Measurements from ENCODE around the gene TMEM107. TPM values are rescaled to one million over a fixed set of nuclear protein-coding genes. Genes with fewer than 3 reads are reported as not detected.

TMEM107 gene
- total and polyA plus RNA-seq, 5 experiments from 2014 or later, result 17.2 to 55.3 (median 36.4) TPM

DNA sequence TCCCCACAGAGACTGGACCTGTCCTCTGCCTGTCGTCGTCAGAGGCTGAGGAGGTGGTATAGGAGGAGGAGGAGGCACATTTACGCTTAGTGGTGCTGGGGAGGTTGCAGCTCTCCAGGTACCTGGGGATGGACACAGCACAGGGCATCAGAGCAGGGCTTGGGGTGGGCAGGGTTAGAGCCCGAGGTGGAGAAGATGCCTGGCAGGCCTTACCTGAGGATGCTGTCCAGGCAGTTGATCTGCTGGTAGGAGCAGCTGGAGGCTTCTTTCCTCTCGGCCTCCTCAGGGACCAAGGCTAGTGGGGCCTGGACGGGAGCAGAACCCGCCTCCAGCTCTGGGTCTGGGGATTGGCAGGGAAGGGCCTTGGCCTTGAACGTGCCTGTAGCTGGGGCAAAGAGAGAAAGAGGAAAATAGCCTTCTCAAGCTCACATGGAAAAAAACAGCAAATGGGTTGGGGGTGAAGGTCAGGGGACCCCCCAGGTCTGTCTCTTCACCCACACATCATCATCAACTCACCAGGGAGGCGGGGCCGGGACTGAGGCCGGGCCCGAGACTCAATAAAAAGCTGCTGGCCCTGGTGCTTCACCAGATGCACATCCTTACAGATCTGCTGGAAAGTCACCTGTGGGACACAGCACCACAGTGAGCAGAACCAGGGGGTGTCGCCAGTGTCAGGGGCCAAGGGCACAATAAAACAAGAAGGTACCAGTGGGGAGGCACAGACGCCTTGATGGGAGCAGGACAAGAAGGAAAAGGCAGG is 29.6 kb downstream of the TMEM107 start:
- POLR2A ChIA-PET, result interaction anchor here (0.7 to 41.9 kb wide), 7 partner anchors 5 to 36 kb away, joined by 3 to 1171 read pairs (median 6); partner anchors contain the start of genes BORCS6, TMEM107 and VAMP2
- Mint-ChIP-seq H3K27ac (peak overlapping the region in 6 of 10 donors; percentile 28 to 89 (median 72)), H3K36me3 (peaks cover 0 to 85% (median 35%) of the 10 kb centered on the region in 3 donors), H3K9me3 (peaks cover 0 to 3% (median 0%) of the 10 kb centered on the region in 9 donors), H3K4me3 (peak overlapping the region in 4 of 10 donors; percentile 19 to 51 (median 28)), H3K27me3 (peaks cover 0 to 2% (median 0%) of the 10 kb centered on the region in 5 donors), H3K4me1 (peaks cover 18 to 42% (median 26%) of the 10 kb centered on the region in 4 donors)
- ATAC-seq (no peak), DNase-seq (peak in 2 of 10 donors; percentile 4 to 14)

DNA sequence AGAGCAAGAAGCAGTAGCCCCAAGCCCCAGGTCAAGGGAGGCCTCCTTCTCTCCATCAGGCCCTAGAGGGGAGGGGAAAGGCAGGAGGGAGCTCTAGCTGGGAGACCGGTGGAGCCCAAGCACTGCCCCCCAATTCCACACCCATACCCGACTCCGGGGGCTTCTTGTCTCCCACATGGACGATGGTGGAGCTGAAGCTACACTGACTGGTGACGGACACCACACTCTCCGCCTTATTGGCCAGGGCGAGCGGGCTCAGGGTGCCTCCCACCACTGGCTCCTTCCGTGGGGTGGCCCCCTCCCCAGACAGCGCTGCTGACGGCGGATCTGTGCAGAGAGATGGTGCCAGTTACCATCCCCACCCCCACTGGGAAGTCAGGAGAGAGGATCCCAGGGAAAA is 30.4 kb downstream of the TMEM107 start:
- Mint-ChIP-seq H3K4me1 (peaks cover 12 to 40% (median 27%) of the 10 kb centered on the region in 4 donors), H3K27ac (peak overlapping the region in 3 of 10 donors; percentile 15 to 89 (median 84)), H3K9me3 (no peaks in the 10 kb centered on the region), H3K36me3 (peaks cover 0 to 91% (median 39%) of the 10 kb centered on the region in 3 donors), H3K4me3 (peak overlapping the region in 3 of 10 donors; percentile 19 to 26 (median 20)), H3K27me3 (no peaks in the 10 kb centered on the region)
- POLR2A ChIA-PET, result interaction anchor here (0.7 to 41.9 kb wide), 7 partner anchors 7 to 36 kb away, joined by 3 to 1171 read pairs (median 6); partner anchors contain the start of genes BORCS6, PER1, TMEM107 and VAMP2
- ATAC-seq (no peak), DNase-seq (peak in 4 of 10 donors; percentile 4 to 25 (median 9))

DNA sequence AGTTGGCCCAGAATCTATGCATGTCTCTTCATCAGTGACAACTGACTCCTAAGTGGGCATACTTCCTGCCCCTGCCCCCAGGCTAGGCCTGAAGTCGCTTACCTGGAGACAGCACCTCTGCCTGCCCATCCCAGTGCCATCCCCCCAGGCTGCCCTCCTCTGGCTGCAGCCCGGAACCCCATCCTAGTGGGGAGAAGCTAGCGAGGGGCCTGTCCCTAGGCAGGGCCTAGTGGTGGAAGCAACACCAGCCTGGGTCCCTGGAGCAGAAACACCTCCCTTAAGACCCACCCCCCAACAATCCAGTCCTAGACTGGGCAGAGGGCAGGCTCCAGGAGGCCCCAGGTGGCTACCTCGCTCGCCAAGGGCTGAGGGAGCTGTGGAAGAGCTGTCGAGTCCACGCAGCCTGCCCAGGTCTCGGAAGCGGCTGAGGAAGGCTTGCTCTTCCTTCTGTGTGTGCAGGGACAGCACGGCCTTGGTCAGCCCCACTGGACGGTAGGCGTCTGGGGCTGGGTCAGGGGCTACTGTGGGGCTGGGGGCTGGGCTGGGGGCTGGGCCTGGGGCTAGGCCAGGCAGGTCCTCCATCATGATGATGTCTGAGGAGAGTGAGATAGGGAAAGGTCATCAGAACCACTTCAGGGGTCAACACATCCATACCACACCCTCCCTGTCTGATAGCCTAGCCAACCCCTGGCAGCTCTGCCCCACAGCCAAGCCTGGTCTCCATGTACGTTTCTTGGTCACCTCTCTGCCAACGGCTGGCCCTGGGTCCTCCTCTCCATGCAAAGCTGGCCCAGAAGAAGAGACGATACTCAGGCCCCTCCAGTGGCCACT is 31.6 kb downstream of the TMEM107 start:
- H3K36me3 Mint-ChIP-seq, result peaks cover 0 to 90% (median 37%) of the 10 kb centered on the region in 3 donors
- no peaks in the 10 kb centered on the region for H3K27me3 Mint-ChIP-seq
- H3K4me3 Mint-ChIP-seq, result peak overlapping the region in 3 of 10 donors; percentile 46 to 60 (median 48)
- peak overlapping the region in 1 of 10 donors; percentile 92 for H3K27ac Mint-ChIP-seq
- peaks cover 3 to 37% (median 22%) of the 10 kb centered on the region in 4 donors for H3K4me1 Mint-ChIP-seq
- DNase-seq (peak in 5 of 10 donors; percentile 7 to 61 (median 14)), ATAC-seq (peak in 1 of 2 donors; percentile 5)
- H3K9me3 Mint-ChIP-seq, result no peaks in the 10 kb centered on the region
- POLR2A ChIA-PET, result interaction anchor here (0.8 to 41.9 kb wide), 7 partner anchors 8 to 38 kb away, joined by 3 to 1171 read pairs (median 5); partner anchors contain the start of genes BORCS6, HES7, PER1 and TMEM107

DNA sequence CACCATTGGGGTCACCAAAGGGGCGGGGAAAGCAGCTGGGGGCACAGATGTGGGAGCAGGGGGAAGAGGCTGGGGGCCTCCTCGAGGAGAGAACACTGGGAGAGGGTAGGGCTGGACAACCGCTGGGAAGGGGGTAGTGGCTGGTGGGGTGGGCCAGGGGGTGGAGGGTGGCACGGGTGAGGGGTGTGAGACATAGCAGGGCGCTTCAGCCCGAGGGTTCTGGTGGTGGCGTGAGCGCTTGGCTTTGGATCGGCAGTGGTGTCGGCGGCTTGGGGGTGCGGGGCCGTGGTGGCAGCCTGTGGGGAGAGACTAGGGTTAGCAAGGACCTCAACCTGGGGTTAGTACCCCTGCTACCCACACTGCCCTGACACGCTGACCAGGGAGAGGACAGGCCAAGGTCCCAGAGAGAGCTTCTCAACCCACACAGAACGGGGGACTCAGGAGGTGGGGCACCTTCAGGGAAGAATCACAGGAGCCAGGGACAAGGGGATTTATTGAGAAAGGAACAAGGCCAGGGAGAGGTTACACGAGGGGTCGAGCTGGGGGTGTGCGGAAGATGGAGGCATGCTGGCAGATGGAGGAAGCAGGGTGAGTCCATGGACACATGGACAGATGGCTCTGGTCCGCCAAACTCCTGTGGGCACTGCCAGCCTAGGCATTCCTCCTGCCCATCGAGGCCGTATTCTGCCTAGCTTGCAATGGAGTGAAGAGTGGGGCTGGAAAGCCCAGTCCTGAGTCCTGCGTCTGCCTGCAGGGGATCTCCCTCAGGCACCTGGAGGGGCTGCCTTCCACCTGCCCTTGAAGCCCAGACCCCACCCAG is 32.4 kb downstream of the TMEM107 start:
- POLR2A ChIA-PET, result interaction anchor here (1.1 to 41.9 kb wide), 6 partner anchors 9 to 38 kb away, joined by 4 to 1171 read pairs (median 5); partner anchors contain the start of genes BORCS6, HES7, PER1 and TMEM107
- H3K27ac Mint-ChIP-seq, result peak overlapping the region in 5 of 10 donors; percentile 12 to 92 (median 40)
- H3K36me3 Mint-ChIP-seq, result peaks cover 0 to 85% (median 34%) of the 10 kb centered on the region in 3 donors
- peak overlapping the region in 4 of 10 donors; percentile 9 to 77 (median 48) for H3K4me3 Mint-ChIP-seq
- peak in 1 of 2 donors; percentile 2 for ATAC-seq
- H3K27me3 Mint-ChIP-seq, result peaks cover 0 to 3% (median 0%) of the 10 kb centered on the region in 5 donors
- DNase-seq, result peak in 6 of 10 donors; percentile 14 to 55 (median 27)
- peaks cover 0 to 37% (median 19%) of the 10 kb centered on the region in 4 donors for H3K4me1 Mint-ChIP-seq
- no peaks in the 10 kb centered on the region for H3K9me3 Mint-ChIP-seq

DNA sequence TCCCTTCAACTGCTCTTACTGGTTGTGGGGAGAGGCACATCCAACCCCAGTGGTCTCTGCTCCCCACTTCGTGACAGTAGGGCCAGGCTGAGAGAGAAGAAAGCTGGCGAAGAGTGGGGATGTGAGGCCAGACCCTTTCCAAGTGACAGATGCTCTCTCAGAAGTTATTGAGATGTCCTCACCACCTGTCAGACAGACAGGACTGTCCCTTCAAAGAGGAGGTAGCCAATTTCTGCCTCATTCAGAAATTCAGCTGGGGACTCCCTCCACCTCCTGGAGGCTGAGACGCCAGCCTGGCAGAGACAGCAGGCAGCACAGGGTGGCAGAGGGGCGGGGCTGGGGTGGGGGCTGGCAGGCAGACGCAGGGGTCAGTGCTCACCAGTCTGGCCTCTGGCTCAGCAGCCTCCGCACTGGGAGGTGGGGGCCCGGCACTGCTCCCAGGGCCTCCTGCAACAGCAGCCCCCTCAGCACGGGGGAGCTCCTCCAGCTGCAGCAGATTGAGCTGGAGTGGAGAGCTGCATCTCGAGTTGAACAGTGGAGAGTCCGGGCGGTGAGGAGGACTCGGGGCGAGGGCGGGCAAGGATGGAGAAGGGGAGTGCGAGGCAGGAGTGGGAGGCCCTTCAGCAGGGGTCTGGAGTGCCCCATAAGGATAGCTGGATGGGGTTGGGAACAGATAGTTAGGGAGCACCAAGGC is 33.1 kb downstream of the TMEM107 start:
- Mint-ChIP-seq H3K4me3 (peak overlapping the region in 4 of 10 donors; percentile 11 to 77 (median 26)), H3K36me3 (peaks cover 0 to 78% (median 31%) of the 10 kb centered on the region in 3 donors), H3K27me3 (peaks cover 0 to 3% (median 0%) of the 10 kb centered on the region in 5 donors), H3K9me3 (no peaks in the 10 kb centered on the region), H3K27ac (peak overlapping the region in 2 of 10 donors; percentile 77 to 92), H3K4me1 (peaks cover 0 to 37% (median 15%) of the 10 kb centered on the region in 4 donors)
- POLR2A ChIA-PET, result interaction anchor here (1.1 to 41.9 kb wide), 6 partner anchors 10 to 39 kb away, joined by 4 to 1171 read pairs (median 5); partner anchors contain the start of genes BORCS6, HES7, PER1 and TMEM107
- ATAC-seq (no peak), DNase-seq (peak in 4 of 10 donors; percentile 6 to 39 (median 20))

DNA sequence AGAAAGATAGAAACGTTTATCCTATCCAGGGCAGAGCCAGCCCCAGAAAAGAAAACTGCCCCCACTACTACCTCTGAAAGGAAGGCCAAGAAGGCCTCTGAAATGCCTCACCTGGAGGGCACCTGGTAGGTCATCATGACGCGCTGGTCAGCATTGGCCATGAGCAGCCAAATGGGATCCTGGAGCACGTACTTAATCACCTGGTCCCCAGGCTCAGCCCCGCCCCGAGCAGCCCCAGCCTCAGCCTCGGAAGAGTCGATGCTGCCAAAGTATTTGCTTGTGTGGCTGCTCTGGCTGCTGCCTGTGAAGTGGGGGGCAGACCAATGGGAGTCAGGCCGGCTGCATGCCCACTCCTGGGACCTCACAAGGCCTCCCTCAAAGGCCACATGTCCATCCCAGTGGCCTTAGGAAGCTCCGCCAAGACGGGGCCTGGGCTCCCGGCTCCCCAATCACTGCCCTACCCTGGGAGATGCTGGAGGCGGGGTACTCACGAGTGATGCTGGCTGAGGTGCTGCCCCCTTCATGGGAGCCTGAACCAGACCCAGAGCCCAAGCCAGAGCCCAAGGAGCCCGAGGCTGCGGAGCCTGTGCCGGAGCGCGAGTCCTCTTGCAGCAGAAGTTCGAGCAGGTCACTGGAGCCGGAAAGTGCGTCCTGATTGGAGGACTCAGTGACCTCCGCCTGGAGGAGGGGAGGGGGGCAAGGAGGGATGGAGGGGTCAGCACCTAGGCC is 33.9 kb downstream of the TMEM107 start:
- peaks cover 0 to 3% (median 0%) of the 10 kb centered on the region in 5 donors for H3K27me3 Mint-ChIP-seq
- H3K36me3 Mint-ChIP-seq, result peaks cover 0 to 71% (median 27%) of the 10 kb centered on the region in 3 donors
- H3K9me3 Mint-ChIP-seq, result no peaks in the 10 kb centered on the region
- POLR2A ChIA-PET, result interaction anchor here (1.1 to 41.9 kb wide), 3 partner anchors 11 to 40 kb away, joined by 4 to 1171 read pairs (median 188); partner anchors contain the start of genes BORCS6, PER1 and TMEM107
- DNase-seq (peak in 6 of 10 donors; percentile 5 to 59 (median 20)), ATAC-seq (no peak)
- H3K4me3 Mint-ChIP-seq, result peak overlapping the region in 4 of 10 donors; percentile 11 to 65 (median 21)
- peaks cover 0 to 37% (median 13%) of the 10 kb centered on the region in 4 donors for H3K4me1 Mint-ChIP-seq
- peak overlapping the region in 2 of 10 donors; percentile 56 to 73 for H3K27ac Mint-ChIP-seq

DNA sequence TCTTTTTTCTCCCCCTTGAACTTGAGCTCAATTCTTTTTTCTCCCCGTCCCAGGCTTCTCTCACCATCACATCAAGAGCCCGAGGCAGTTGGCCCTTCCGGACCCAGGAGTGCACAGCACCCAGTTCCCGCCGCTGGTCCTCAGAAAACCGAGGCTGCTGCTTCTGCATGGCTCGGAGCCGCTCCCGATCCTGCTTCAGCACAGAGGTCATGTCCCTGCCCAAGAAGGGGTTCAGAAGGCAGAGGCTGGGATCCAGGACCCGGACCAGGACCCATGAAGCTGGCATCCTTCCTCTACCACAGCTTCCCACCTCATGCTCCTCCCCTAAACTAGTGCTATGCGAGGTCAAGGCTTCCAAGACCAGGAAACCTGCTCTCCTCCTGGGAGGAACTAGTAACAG is 34.4 kb downstream of the TMEM107 start:
- Mint-ChIP-seq H3K27me3 (peaks cover 0 to 3% (median 0%) of the 10 kb centered on the region in 5 donors), H3K4me3 (peak overlapping the region in 4 of 10 donors; percentile 10 to 65 (median 37)), H3K9me3 (no peaks in the 10 kb centered on the region), H3K27ac (peak overlapping the region in 4 of 10 donors; percentile 35 to 82 (median 54)), H3K36me3 (peaks cover 0 to 65% (median 24%) of the 10 kb centered on the region in 3 donors), H3K4me1 (peaks cover 0 to 33% (median 10%) of the 10 kb centered on the region in 4 donors)
- POLR2A ChIA-PET, result interaction anchor here (5.2 to 41.9 kb wide), 4 partner anchors 11 to 80 kb away, joined by 29 to 1171 read pairs (median 122); partner anchors contain the start of genes BORCS6, PER1 and TMEM107
- DNase-seq (peak in 2 of 10 donors; percentile 9 to 19), ATAC-seq (no peak)

DNA sequence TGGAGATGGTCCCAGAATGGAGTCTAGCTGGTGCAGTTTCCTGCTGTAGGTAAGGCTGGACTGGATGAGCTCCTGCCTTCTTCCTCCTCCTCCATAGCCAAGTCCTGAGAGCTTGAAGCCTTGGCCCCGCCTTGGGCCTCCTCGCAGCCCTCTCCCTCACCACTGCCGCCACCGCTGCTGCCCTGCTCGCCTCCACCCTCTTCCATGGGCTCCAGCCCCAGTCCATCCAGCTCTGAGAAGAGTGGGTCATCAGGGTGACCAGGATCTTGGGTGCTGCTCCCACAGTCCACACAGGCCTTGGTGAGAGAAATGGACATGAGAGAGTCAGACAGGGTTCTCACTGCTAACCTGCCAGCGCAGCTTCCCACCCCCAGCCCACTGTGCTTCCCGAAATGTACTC is 35.1 kb downstream of the TMEM107 start:
- H3K9me3 Mint-ChIP-seq, result no peaks in the 10 kb centered on the region
- H3K4me3 Mint-ChIP-seq, result peak overlapping the region in 4 of 10 donors; percentile 6 to 55 (median 42)
- peaks cover 0 to 5% (median 0%) of the 10 kb centered on the region in 5 donors for H3K27me3 Mint-ChIP-seq
- peaks cover 0 to 26% (median 8%) of the 10 kb centered on the region in 4 donors for H3K4me1 Mint-ChIP-seq
- POLR2A ChIA-PET, result interaction anchor here (1.9 to 41.9 kb wide), 7 partner anchors 12 to 81 kb away, joined by 6 to 1171 read pairs (median 37); partner anchors contain the start of genes BORCS6, HES7, PER1 and TMEM107
- ATAC-seq, result no peak
- H3K27ac Mint-ChIP-seq, result peak overlapping the region in 6 of 10 donors; percentile 36 to 82 (median 55)
- DNase-seq, result peak in 5 of 10 donors; percentile 4 to 29 (median 19)
- peaks cover 0 to 58% (median 20%) of the 10 kb centered on the region in 3 donors for H3K36me3 Mint-ChIP-seq

DNA sequence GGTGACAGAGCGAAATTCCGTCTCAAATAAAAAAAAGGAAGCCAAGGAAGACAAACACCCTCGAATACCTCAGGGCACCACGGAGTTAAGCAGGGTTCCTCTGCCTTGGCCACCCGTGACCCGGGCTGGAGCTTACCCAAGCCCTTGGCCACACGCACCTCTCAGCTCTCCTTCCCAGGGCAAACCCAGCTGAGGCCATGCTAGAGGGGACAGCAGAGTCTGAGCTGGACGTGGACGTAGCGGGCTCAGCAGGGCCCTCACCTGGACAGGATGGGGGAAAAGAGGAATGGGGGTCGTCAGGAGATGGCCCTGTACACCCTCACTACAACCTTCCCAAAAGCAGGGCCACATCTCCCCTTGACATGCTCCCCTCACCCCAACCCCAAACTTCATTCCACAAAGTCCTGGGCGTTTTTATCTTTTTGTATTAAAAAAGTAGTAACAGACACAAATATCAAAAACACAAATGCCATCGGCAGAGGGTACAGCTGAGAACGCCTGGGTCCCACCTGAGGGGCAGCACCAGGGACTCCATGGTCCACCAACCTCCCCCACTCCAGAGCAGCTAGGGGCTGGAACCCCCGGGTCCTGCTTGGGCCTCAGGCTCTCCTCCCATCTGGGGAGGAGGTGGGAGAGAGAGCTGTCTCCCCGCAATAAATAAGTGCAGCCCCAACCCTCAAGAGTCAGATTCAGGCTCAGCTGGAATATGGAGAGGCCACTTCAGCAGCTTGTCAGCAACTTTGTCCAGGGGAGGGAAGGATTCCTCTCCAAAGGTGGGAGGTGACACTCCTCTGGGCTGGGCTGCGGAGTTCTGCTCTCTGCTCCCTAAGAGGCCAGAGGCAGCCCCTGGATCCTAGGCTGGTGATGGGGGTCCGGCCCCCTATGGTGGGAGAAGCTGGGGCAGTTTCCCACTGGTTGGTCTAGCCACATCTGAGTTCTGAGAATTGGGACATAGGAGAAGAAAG is 35.8 kb downstream of the TMEM107 start:
- DNase-seq, result peak in 6 of 10 donors; percentile 7 to 59 (median 25)

More for the DNA sequence above, 35.8 kb downstream of the TMEM107 start:
- Mint-ChIP-seq H3K27ac (peak overlapping the region in 7 of 10 donors; percentile 29 to 82 (median 68)), H3K27me3 (peaks cover 0 to 5% (median 0%) of the 10 kb centered on the region in 5 donors), H3K4me3 (peak overlapping the region in 2 of 10 donors; percentile 20 to 55), H3K36me3 (peaks cover 0 to 51% (median 17%) of the 10 kb centered on the region in 3 donors), H3K9me3 (no peaks in the 10 kb centered on the region), H3K4me1 (peaks cover 0 to 23% (median 8%) of the 10 kb centered on the region in 4 donors)
- ATAC-seq, result no peak
- POLR2A ChIA-PET, result interaction anchor here (1.4 to 41.9 kb wide), 11 partner anchors 13 to 155 kb away, joined by 3 to 1171 read pairs (median 29); partner anchors contain the start of genes AURKB, BORCS6, CTC1 and HES7

All from naive thymus-derived CD8-positive, alpha-beta T cell (primary cell).